ENCODE results near the gene RAD51B.
"Not testable (repeated sequence)": the region's sequence is repeated elsewhere in the genome, so short reads cannot be mapped to it uniquely, and the experiment has no call there.

Gene RAD51B

GRCh38 chr14:68749487-68750475 is 930.2 kb downstream of the RAD51B start:
- DNase-seq (ENCODE audit: low spot score): no peak

GRCh38 chr14:68752271-68753006 is 932.9 kb downstream of the RAD51B start:
- no peak for DNase-seq (ENCODE audit: low spot score)

- DNase-seq (ENCODE audit: low spot score): no peak
Measured at GRCh38 chr14:68753690-68754089, 934.1 kb downstream of the RAD51B start.

- no peak for DNase-seq (ENCODE audit: low spot score)
Measured at GRCh38 chr14:68755016-68755353, 935.4 kb downstream of the RAD51B start.

GRCh38 chr14:68756000-68756481 is 936.5 kb downstream of the RAD51B start:
- DNase-seq (ENCODE audit: low spot score): no peak

GRCh38 chr14:68756734-68757133 is 937.2 kb downstream of the RAD51B start:
- no peak for DNase-seq (ENCODE audit: low spot score)

- no peak for DNase-seq (ENCODE audit: low spot score)
Measured at GRCh38 chr14:68757618-68758081, 938.1 kb downstream of the RAD51B start.

GRCh38 chr14:68758301-68758700 is 938.7 kb downstream of the RAD51B start:
- no peak for DNase-seq (ENCODE audit: low spot score)

GRCh38 chr14:68759017-68759560 is 939.5 kb downstream of the RAD51B start:
- DNase-seq (ENCODE audit: low spot score): no peak

- no peak for DNase-seq (ENCODE audit: low spot score)
Measured at GRCh38 chr14:68759937-68760336, 940.4 kb downstream of the RAD51B start.

GRCh38 chr14:68760761-68761160 is 941.2 kb downstream of the RAD51B start:
- no peak for DNase-seq (ENCODE audit: low spot score)

- no peak for DNase-seq (ENCODE audit: low spot score)
Measured at GRCh38 chr14:68761391-68761790, 941.8 kb downstream of the RAD51B start.

GRCh38 chr14:68762953-68763764 is 943.6 kb downstream of the RAD51B start:
- DNase-seq (ENCODE audit: low spot score): no peak

GRCh38 chr14:68763843-68764242 is 944.3 kb downstream of the RAD51B start:
- DNase-seq (ENCODE audit: low spot score): not testable (repeated sequence)

GRCh38 chr14:68766299-68767247 is 947.0 kb downstream of the RAD51B start:
- no peak for DNase-seq (ENCODE audit: low spot score)

- DNase-seq (ENCODE audit: low spot score): no peak
Measured at GRCh38 chr14:68767248-68767645, 947.7 kb downstream of the RAD51B start.

- DNase-seq (ENCODE audit: low spot score): no peak
Measured at GRCh38 chr14:68768316-68768715, 948.7 kb downstream of the RAD51B start.

GRCh38 chr14:68770051-68770450 is 950.5 kb downstream of the RAD51B start:
- DNase-seq (ENCODE audit: low spot score): no peak

- DNase-seq (ENCODE audit: low spot score): no peak
Measured at GRCh38 chr14:68770553-68771286, 951.1 kb downstream of the RAD51B start.

GRCh38 chr14:68771631-68772030 is 952.1 kb downstream of the RAD51B start:
- no peak for DNase-seq (ENCODE audit: low spot score)
